ENCODE measurements around the gene TMEM135.
"Not testable (repeated sequence)": the region's sequence is repeated elsewhere in the genome, so short reads cannot be mapped to it uniquely, and the experiment has no call there.

TMEM135 gene

GRCh38 chr11:87037450-87038234 is at the start of gene TMEM135:
Gene TMEM135, plus strand, starts transcription at chr11:87037934. Its CDS starts 112 bp downstream, at chr11:87038046.
- DNase-seq = peak; percentile 93

GRCh38 chr11:86988351-86988881 is 49.3 kb upstream of the TMEM135 start:
- no peak for DNase-seq

- no peak for DNase-seq
Observed at GRCh38 chr11:86990031-86990430, 47.7 kb upstream of the TMEM135 start.

GRCh38 chr11:86990515-86990914 is 47.2 kb upstream of the TMEM135 start:
- no peak for DNase-seq

- DNase-seq = no peak
Observed at GRCh38 chr11:86991341-86991740, 46.4 kb upstream of the TMEM135 start.

- not testable (repeated sequence) for DNase-seq
Observed at GRCh38 chr11:86992340-86992739, 45.4 kb upstream of the TMEM135 start.

GRCh38 chr11:86993031-86993430 is 44.7 kb upstream of the TMEM135 start:
- DNase-seq = no peak

- no peak for DNase-seq
Observed at GRCh38 chr11:86996953-86997570, 40.7 kb upstream of the TMEM135 start.

GRCh38 chr11:86999388-86999787 is 38.3 kb upstream of the TMEM135 start:
- DNase-seq = no peak

- DNase-seq = no peak
Observed at GRCh38 chr11:86999859-87000753, 37.6 kb upstream of the TMEM135 start.

- DNase-seq = no peak
Observed at GRCh38 chr11:87002918-87003317, 34.8 kb upstream of the TMEM135 start.

GRCh38 chr11:87004281-87004680 is 33.5 kb upstream of the TMEM135 start:
- DNase-seq = not testable (repeated sequence)

- DNase-seq = no peak
Observed at GRCh38 chr11:87005569-87005921, 32.2 kb upstream of the TMEM135 start.

GRCh38 chr11:87006035-87006434 is 31.7 kb upstream of the TMEM135 start:
- DNase-seq = no peak

- no peak for DNase-seq
Observed at GRCh38 chr11:87007963-87008362, 29.8 kb upstream of the TMEM135 start.

GRCh38 chr11:87012089-87012488 is 25.6 kb upstream of the TMEM135 start:
- DNase-seq = no peak

- no peak for DNase-seq
Observed at GRCh38 chr11:87012673-87013072, 25.1 kb upstream of the TMEM135 start.

GRCh38 chr11:87013912-87014825 is 23.6 kb upstream of the TMEM135 start:
- no peak for DNase-seq

- DNase-seq = no peak
Observed at GRCh38 chr11:87015645-87016044, 22.1 kb upstream of the TMEM135 start.

- no peak for DNase-seq
Observed at GRCh38 chr11:87019613-87020271, 18.0 kb upstream of the TMEM135 start.

GRCh38 chr11:87020336-87020735 is 17.4 kb upstream of the TMEM135 start:
- no peak for DNase-seq
